T-helper 1 cell treated with Interleukin-12 subunit alpha and Interleukin-12 subunit beta and Interleukin-4 antibody, amounts not matched to agents 30 ng/mL and 1 ng/mL, for 36 hours (primary cell): ENCODE data around the gene ESPNL. TPM values are rescaled to one million over a fixed set of nuclear protein-coding genes. Genes with fewer than 3 reads are reported as not detected.

ENCODE experiments used
- intact Hi-C: fragments of 100-400 bp; cut with micrococcal nuclease; formaldehyde crosslinking; loops from one replicate; pipeline ENCODE4 v1.15.1; 2024
- total RNA-seq: library from RNA; stranded (reverse); gene quantifications from 2 replicates; pipeline ENCODE4 v1.2.3, GENCODE V29; 2022

ESPNL gene
- total RNA-seq, 1 donor from 2014 or later = 0.15 TPM

- intact Hi-C loops = no loop called here
Measured at GRCh38 chr2:238127165-238128060, 27.3 kb downstream of the ESPNL start.

GRCh38 chr2:238128061-238128440 lies 27.9 kb downstream of the ESPNL start:
- intact Hi-C loops = no loop called here

GRCh38 chr2:238128534-238129001 lies 28.4 kb downstream of the ESPNL start:
- intact Hi-C loops = no loop called here

- intact Hi-C loops = no loop called here
Measured at GRCh38 chr2:238129166-238130010, 29.2 kb downstream of the ESPNL start.

- intact Hi-C loops = no loop called here
Measured at GRCh38 chr2:238130111-238130695, 30.1 kb downstream of the ESPNL start.

- intact Hi-C loops = no loop called here
Measured at GRCh38 chr2:238130696-238131628, 30.8 kb downstream of the ESPNL start.

GRCh38 chr2:238131761-238132462 lies 31.8 kb downstream of the ESPNL start:
- intact Hi-C loops = no loop called here

- intact Hi-C loops = no loop called here
Measured at GRCh38 chr2:238132463-238133450, 32.6 kb downstream of the ESPNL start.

- intact Hi-C loops = no loop called here
Measured at GRCh38 chr2:238133499-238134392, 33.6 kb downstream of the ESPNL start.

- intact Hi-C loops = no loop called here
Measured at GRCh38 chr2:238134393-238134785, 34.2 kb downstream of the ESPNL start.

GRCh38 chr2:238135601-238136150 lies 35.5 kb downstream of the ESPNL start:
- intact Hi-C loops = no loop called here

- intact Hi-C loops = no loop called here
Measured at GRCh38 chr2:238136820-238137537, 36.8 kb downstream of the ESPNL start.

GRCh38 chr2:238137885-238138284 lies 37.7 kb downstream of the ESPNL start:
- intact Hi-C loops = no loop called here

- intact Hi-C loops = loop anchor here (1.0 kb wide), 1 partner anchor 280 kb away; no protein-coding TSS in a partner anchor
Measured at GRCh38 chr2:238138331-238139195, 38.4 kb downstream of the ESPNL start, which contains the start of gene KLHL30. Gene KLHL30, plus strand, starts transcription at chr2:238138668. Its CDS starts 2,087 bp downstream, at chr2:238140755.

GRCh38 chr2:238139196-238140039 lies 39.3 kb downstream of the ESPNL start:
- intact Hi-C loops = loop anchor here (1.0 kb wide), 1 partner anchor 281 kb away; no protein-coding TSS in a partner anchor
